ENCODE measurements around the gene CSTPP1.

The CSTPP1 gene

DNA sequence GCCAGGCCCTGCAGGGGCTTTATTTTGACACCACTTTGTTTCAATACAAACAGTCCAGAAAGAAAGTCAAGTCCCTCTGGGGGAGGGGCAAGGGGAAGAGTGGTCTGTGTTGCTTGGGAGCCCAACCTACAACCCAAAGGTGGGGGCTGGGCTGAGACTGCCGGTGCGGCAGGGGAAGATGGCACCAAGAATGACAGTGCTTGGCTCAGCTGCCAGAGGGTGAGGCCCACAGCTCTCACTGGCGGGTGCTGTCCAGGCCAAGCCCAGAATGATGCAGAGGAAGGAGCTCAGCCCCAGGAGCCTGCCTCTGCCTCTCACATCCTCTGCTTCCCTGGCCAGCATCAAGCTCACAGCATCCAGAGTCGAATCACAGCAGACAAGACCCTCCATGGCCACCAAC, 227.8 kb downstream of the CSTPP1 start:
- TF ChIP-seq TAF1 (IDR thresholded peaks at IDR 0.05; ENCODE audit: borderline replicate concordance, insufficient read depth, low read length), result no peak

- no peak for TF ChIP-seq TAF1 (IDR thresholded peaks at IDR 0.05; ENCODE audit: borderline replicate concordance, insufficient read depth, low read length)
- TF ChIP-seq FOXP2 (optimal IDR thresholded peaks at IDR 0.05; ENCODE audit: borderline replicate concordance, extremely low read depth, extremely low read length, insufficient read depth), result no peak
- TF ChIP-seq, protein P1, sequence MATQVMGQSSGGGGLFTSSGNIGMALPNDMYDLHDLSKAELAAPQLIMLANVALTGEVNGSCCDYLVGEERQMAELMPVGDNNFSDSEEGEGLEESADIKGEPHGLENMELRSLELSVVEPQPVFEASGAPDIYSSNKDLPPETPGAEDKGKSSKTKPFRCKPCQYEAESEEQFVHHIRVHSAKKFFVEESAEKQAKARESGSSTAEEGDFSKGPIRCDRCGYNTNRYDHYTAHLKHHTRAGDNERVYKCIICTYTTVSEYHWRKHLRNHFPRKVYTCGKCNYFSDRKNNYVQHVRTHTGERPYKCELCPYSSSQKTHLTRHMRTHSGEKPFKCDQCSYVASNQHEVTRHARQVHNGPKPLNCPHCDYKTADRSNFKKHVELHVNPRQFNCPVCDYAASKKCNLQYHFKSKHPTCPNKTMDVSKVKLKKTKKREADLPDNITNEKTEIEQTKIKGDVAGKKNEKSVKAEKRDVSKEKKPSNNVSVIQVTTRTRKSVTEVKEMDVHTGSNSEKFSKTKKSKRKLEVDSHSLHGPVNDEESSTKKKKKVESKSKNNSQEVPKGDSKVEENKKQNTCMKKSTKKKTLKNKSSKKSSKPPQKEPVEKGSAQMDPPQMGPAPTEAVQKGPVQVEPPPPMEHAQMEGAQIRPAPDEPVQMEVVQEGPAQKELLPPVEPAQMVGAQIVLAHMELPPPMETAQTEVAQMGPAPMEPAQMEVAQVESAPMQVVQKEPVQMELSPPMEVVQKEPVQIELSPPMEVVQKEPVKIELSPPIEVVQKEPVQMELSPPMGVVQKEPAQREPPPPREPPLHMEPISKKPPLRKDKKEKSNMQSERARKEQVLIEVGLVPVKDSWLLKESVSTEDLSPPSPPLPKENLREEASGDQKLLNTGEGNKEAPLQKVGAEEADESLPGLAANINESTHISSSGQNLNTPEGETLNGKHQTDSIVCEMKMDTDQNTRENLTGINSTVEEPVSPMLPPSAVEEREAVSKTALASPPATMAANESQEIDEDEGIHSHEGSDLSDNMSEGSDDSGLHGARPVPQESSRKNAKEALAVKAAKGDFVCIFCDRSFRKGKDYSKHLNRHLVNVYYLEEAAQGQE (IDR thresholded peaks at IDR 0.05; ENCODE audit: insufficient read depth in 1 of 2, low read depth in 2 of 2, low read length in 2 of 2), result no peak
- no peak for TF ChIP-seq POLR2AphosphoS5 (IDR thresholded peaks at IDR 0.05; ENCODE audit: low read depth, low read length)
- TF ChIP-seq SIN3A (IDR thresholded peaks at IDR 0.05; ENCODE audit: borderline replicate concordance, insufficient read depth, low read length), result no peak
Measured at GRCh38 chr11:47165253-47165840, 228.8 kb downstream of the CSTPP1 start.

DNA sequence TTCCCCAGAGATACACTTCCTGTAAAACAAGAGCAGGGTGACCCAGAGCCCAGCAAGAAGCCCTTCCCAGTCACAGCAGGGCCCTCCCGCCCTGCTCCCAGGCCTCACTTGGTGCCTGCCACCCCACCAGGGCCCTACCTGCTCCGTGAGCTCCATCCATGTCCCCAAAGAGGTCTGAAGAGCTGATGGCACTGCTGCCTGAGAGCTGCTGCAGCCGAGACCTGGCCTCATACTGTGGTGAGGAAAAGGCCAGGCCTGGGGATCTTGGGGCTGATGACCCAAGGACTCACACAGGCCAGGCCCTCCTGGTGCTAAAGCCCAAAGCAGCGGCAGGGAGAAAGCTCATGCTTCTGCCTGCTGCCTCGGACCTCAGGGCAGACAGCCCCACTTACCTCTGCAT, 229.8 kb downstream of the CSTPP1 start:
- no peak for TF ChIP-seq SIN3A (IDR thresholded peaks at IDR 0.05; ENCODE audit: borderline replicate concordance, insufficient read depth, low read length)
- TF ChIP-seq FOXP2 (optimal IDR thresholded peaks at IDR 0.05; ENCODE audit: borderline replicate concordance, extremely low read depth, extremely low read length, insufficient read depth), result no peak
- no peak for TF ChIP-seq TAF1 (IDR thresholded peaks at IDR 0.05; ENCODE audit: borderline replicate concordance, insufficient read depth, low read length)
- TF ChIP-seq POLR2AphosphoS5 (IDR thresholded peaks at IDR 0.05; ENCODE audit: low read depth, low read length), result no peak; the same call in 1 of the 2 replicates
- TF ChIP-seq, protein P1 (IDR thresholded peaks at IDR 0.05; ENCODE audit: insufficient read depth in 1 of 2, low read depth in 2 of 2, low read length in 2 of 2), result no peak

DNA sequence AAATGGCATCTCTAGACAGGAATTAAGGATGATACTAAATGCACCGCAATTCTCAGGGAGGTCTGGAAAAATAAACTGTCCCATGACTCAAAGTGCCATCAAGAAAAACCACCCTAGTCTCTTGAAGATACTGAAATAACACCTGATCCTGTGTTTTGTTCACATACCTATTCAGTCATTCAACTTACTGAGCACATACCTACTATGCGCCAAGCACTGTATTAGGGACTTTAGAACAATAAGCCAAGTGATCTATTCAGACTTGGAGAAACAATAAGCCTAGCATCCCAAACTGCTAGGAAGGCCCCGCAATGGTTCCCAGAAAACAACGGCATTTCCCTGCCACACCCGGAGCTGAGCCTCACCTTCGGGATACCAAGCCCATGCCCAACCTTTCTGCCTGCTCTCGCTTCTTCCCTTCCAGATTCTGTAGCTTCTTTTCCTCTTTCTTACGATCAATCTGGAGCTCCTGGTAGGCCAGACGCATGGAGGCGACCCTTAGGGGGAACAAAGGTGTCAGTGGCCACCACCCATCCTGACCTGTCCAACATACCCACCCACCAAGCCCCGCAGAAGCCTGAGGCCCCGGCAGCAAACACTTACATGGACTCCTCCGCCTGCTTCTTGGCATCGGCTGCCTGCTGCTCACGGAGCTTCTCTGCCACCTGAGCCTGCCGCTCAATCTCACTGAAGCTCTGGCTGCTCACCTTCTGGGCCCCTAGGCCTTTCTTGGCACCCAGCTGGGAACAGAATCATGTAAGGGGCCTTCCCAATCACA, 234.7 kb downstream of the CSTPP1 start:
- TF ChIP-seq, protein P1 (IDR thresholded peaks at IDR 0.05; ENCODE audit: insufficient read depth in 1 of 2, low read depth in 2 of 2, low read length in 2 of 2), result no peak
- TF ChIP-seq FOXP2 (optimal IDR thresholded peaks at IDR 0.05; ENCODE audit: borderline replicate concordance, extremely low read depth, extremely low read length, insufficient read depth), result no peak
- no peak for TF ChIP-seq TAF1 (IDR thresholded peaks at IDR 0.05; ENCODE audit: borderline replicate concordance, insufficient read depth, low read length)
- TF ChIP-seq POLR2AphosphoS5 (IDR thresholded peaks at IDR 0.05; ENCODE audit: low read depth, low read length), result no peak
- no peak for TF ChIP-seq SIN3A (IDR thresholded peaks at IDR 0.05; ENCODE audit: borderline replicate concordance, insufficient read depth, low read length)

- no peak for TF ChIP-seq FOXP2 (optimal IDR thresholded peaks at IDR 0.05; ENCODE audit: borderline replicate concordance, extremely low read depth, extremely low read length, insufficient read depth)
- TF ChIP-seq TAF1 (IDR thresholded peaks at IDR 0.05; ENCODE audit: borderline replicate concordance, insufficient read depth, low read length), result no peak
- TF ChIP-seq, protein P1 (IDR thresholded peaks at IDR 0.05; ENCODE audit: insufficient read depth in 1 of 2, low read depth in 2 of 2, low read length in 2 of 2), result no peak
- no peak for TF ChIP-seq POLR2AphosphoS5 (IDR thresholded peaks at IDR 0.05; ENCODE audit: low read depth, low read length)
Measured at GRCh38 chr11:47171856-47172255, 235.3 kb downstream of the CSTPP1 start.

All from PFSK-1 (cell line).